NCI-H2081 (cell line): ENCODE results near the gene CHMP6.
A peak's percentile ranks its signal among the peaks of the same experiment; 100 is the strongest.

Experiments
- DNase-seq, 2 experiments: peaks; one replicate each; lab custom pipeline; 2025; lab: John Stamatoyannopoulos, UW

Gene CHMP6

GRCh38 chr17:81030741-81031565 is 39.3 kb downstream of the CHMP6 start:
- no peak for DNase-seq

- DNase-seq, result no peak
Measured at GRCh38 chr17:81031566-81032550, 40.2 kb downstream of the CHMP6 start.

GRCh38 chr17:81032641-81033480 is 41.2 kb downstream of the CHMP6 start:
- no peak for DNase-seq

GRCh38 chr17:81033535-81034167 is 42.0 kb downstream of the CHMP6 start:
- DNase-seq, result no peak

- no peak for DNase-seq
Measured at GRCh38 chr17:81034168-81034777, 42.6 kb downstream of the CHMP6 start.

- peak; percentile 92 to 98 for DNase-seq
Measured at GRCh38 chr17:81034779-81035520, 43.3 kb downstream of the CHMP6 start, which contains the start of gene BAIAP2. BAIAP2 (plus strand) TSS chr17:81035151; CDS start chr17:81035255, 104 bp downstream.

GRCh38 chr17:81035521-81036196 is 44.0 kb downstream of the CHMP6 start:
- DNase-seq, result no peak

GRCh38 chr17:81036197-81036941 is 44.7 kb downstream of the CHMP6 start:
- DNase-seq, result no peak

- no peak for DNase-seq
Measured at GRCh38 chr17:81037026-81037797, 45.6 kb downstream of the CHMP6 start.

- DNase-seq, result no peak
Measured at GRCh38 chr17:81037798-81038733, 46.4 kb downstream of the CHMP6 start.

GRCh38 chr17:81039096-81039495 is 47.5 kb downstream of the CHMP6 start:
- DNase-seq, result no peak

- peak; percentile 30 to 56 for DNase-seq
Measured at GRCh38 chr17:81039854-81040758, 48.5 kb downstream of the CHMP6 start.

- no peak for DNase-seq
Measured at GRCh38 chr17:81040791-81041337, 49.2 kb downstream of the CHMP6 start.

- no peak for DNase-seq
Measured at GRCh38 chr17:81042606-81043005, 51.0 kb downstream of the CHMP6 start.

GRCh38 chr17:81043319-81043724 is 51.7 kb downstream of the CHMP6 start:
- DNase-seq, result no peak
